ENCODE results near the gene DICER1.

Gene DICER1

GRCh38 chr14:95077345-95077744, 80.0 kb downstream of the DICER1 start:
- no peak overlapping the region for H3K4me3 ChIP-seq (ENCODE audit: low read depth, low read length)
- no peak for TF ChIP-seq CTCF (conservative IDR thresholded peaks at IDR 0.05; ENCODE audit: low read depth, low read length)
- DNase-seq (ENCODE audit: low read depth) = no peak

- no peak for DNase-seq (ENCODE audit: low read depth)
- TF ChIP-seq CTCF (conservative IDR thresholded peaks at IDR 0.05; ENCODE audit: low read depth, low read length) = no peak
- no peak overlapping the region for H3K4me3 ChIP-seq (ENCODE audit: low read depth, low read length)
Observed at GRCh38 chr14:95075789-95076188, 81.5 kb downstream of the DICER1 start.

GRCh38 chr14:95073947-95074346, 83.4 kb downstream of the DICER1 start:
- no peak for DNase-seq (ENCODE audit: low read depth)
- no peak for TF ChIP-seq CTCF (conservative IDR thresholded peaks at IDR 0.05; ENCODE audit: low read depth, low read length)
- H3K4me3 ChIP-seq (ENCODE audit: low read depth, low read length) = no peak overlapping the region

- H3K4me3 ChIP-seq (ENCODE audit: low read depth, low read length) = no peak overlapping the region
- no peak for DNase-seq (ENCODE audit: low read depth)
- TF ChIP-seq CTCF (conservative IDR thresholded peaks at IDR 0.05; ENCODE audit: low read depth, low read length) = no peak
Observed at GRCh38 chr14:95072310-95072905, 84.9 kb downstream of the DICER1 start.

- H3K4me3 ChIP-seq (ENCODE audit: low read depth, low read length) = no peak overlapping the region
- no peak for TF ChIP-seq CTCF (conservative IDR thresholded peaks at IDR 0.05; ENCODE audit: low read depth, low read length)
- DNase-seq (ENCODE audit: low read depth) = no peak
Observed at GRCh38 chr14:95071649-95072280, 85.6 kb downstream of the DICER1 start.

GRCh38 chr14:95070748-95071435, 86.4 kb downstream of the DICER1 start:
- H3K4me3 ChIP-seq (ENCODE audit: low read depth, low read length) = no peak overlapping the region
- TF ChIP-seq CTCF (conservative IDR thresholded peaks at IDR 0.05; ENCODE audit: low read depth, low read length) = no peak

More at GRCh38 chr14:95070748-95071435, 86.4 kb downstream of the DICER1 start:
- no peak for DNase-seq (ENCODE audit: low read depth)

Data from choroid plexus epithelial cell (primary cell).